Bronchial epithelial cell (primary cell): ENCODE data around the gene PTPRN2. TPM values are rescaled to one million over a fixed set of nuclear protein-coding genes. Genes with fewer than 3 reads are reported as not detected.

Experiments
- DNase-seq: peaks from one replicate; pipeline ENCODE4 v3.0.0-alpha.2; 2010; ENCODE audit warnings: low read depth
- FAIRE-seq: peaks from 2 replicates; lab custom pipeline; 2011; peaks lifted over from hg19 to GRCh38; lab: Jason Lieb, UNC
- H3K27me3 ChIP-seq: 2 replicates; pipeline ENCODE4 v1.5.1; 2011; ENCODE audit warnings: low read length; ENCODE audit not compliant: control insufficient read depth, insufficient read depth
- H3K36me3 ChIP-seq: 2 replicates; pipeline ENCODE4 v1.5.1; 2011; ENCODE audit warnings: low read length; ENCODE audit not compliant: control insufficient read depth, insufficient read depth
- H3K4me3 ChIP-seq: 2 replicates; pipeline ENCODE4 v1.5.1; 2011; ENCODE audit warnings: mild to moderate bottlenecking, low read depth, low read length, control low read depth
- CTCF ChIP-seq: IDR thresholded peaks from 2 replicates; pipeline ENCODE4 v1.5.1; 2011; ENCODE audit warnings: mild to moderate bottlenecking, moderate library complexity, low read length, control low read depth, inconsistent platforms; ENCODE audit not compliant: insufficient read depth, severe bottlenecking
- total RNA-seq: library from RNA; depleted of rRNA; stranded (reverse); fragments of >200 nt; gene quantifications from 2 replicates; pipeline ENCODE4 v1.2.1, GENCODE V29; 2014

Gene PTPRN2
- total RNA-seq, 1 donor from 2014 or later: 1.1 TPM

- DNase-seq: no peak
- FAIRE-seq: no peak
These were observed 396.9 kb downstream of the PTPRN2 start for GRCh38 chr7:158190756-158191155.

DNA sequence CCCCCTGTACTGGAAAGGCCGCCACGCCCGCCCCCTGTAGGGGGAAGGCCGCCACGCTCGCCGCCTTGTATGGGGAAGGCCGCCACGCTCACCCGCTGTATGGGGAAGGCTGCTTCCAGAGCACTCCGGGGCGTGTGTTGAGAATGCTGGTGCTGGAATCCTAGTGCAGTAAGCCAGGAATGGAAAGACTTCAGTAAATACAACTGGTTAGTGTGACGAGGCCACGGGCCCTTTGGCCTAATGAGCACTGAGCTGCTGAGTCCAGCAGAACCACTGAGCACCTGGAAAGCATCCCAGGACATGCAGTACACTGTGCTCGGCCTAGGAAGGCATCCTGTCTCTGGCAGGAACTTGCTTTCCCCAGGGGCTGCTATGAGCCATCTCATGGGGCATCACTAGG, 398.9 kb downstream of the PTPRN2 start:
- Histone ChIP-seq H3K27me3 (no peaks in the 10 kb centered on the region), H3K4me3 (no peak overlapping the region), H3K36me3 (no peaks in the 10 kb centered on the region)
- DNase-seq (no peak), FAIRE-seq (peak; percentile 72)
- TF ChIP-seq CTCF: no peak

More at GRCh38 chr7:158190756-158191155, 396.9 kb downstream of the PTPRN2 start:
- Histone ChIP-seq H3K4me3 (no peak overlapping the region), H3K27me3 (no peaks in the 10 kb centered on the region), H3K36me3 (no peaks in the 10 kb centered on the region)
- no peak for TF ChIP-seq CTCF

DNA sequence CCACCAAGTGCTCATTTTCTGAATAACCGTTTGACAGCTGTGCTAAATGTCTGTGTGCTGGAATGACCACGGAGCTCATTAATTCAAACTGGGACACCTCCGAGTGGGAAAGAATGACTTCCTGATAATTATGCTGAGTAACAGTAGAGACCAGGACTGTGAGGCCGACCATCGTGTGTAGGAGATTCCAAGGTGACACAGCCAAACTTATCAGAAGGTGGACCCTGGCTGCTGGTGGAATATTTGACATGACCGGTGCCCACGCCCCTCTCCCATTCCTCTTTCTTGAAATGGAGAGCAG, 400.0 kb downstream of the PTPRN2 start:
- H3K4me3 ChIP-seq: no peak overlapping the region
- TF ChIP-seq CTCF: no peak
- H3K36me3 ChIP-seq: no peaks in the 10 kb centered on the region
- FAIRE-seq: no peak
- DNase-seq: no peak
- no peaks in the 10 kb centered on the region for H3K27me3 ChIP-seq

- Histone ChIP-seq H3K4me3 (no peak overlapping the region), H3K27me3 (no peaks in the 10 kb centered on the region), H3K36me3 (no peaks in the 10 kb centered on the region)
- DNase-seq (no peak), FAIRE-seq (no peak)
- no peak for TF ChIP-seq CTCF
These were observed 400.5 kb downstream of the PTPRN2 start for GRCh38 chr7:158186864-158187693.

GRCh38 chr7:158186406-158186805, 401.2 kb downstream of the PTPRN2 start:
- no peak overlapping the region for H3K4me3 ChIP-seq
- no peaks in the 10 kb centered on the region for H3K36me3 ChIP-seq
- TF ChIP-seq CTCF: no peak
- no peaks in the 10 kb centered on the region for H3K27me3 ChIP-seq
- DNase-seq: no peak
- no peak for FAIRE-seq

GRCh38 chr7:158185653-158186052, 402.0 kb downstream of the PTPRN2 start:
- FAIRE-seq: no peak
- no peaks in the 10 kb centered on the region for H3K27me3 ChIP-seq
- no peak for DNase-seq
- H3K36me3 ChIP-seq: no peaks in the 10 kb centered on the region
- no peak for TF ChIP-seq CTCF
- no peak overlapping the region for H3K4me3 ChIP-seq
